Fibroblast of lung (primary cell): ENCODE data around the gene HDC.

ENCODE experiments used
- EZH2 ChIP-seq: IDR thresholded peaks from 2 replicates; pipeline ENCODE4 v1.5.1; 2012; ENCODE audit warnings: low read length, control low read depth, mild to moderate bottlenecking; ENCODE audit errors: missing control alignments
- TF ChIP-seq, protein P1 (sequence below), 2 donors: IDR thresholded peaks in 1 of 2; conservative IDR thresholded peaks in 1 of 2; 1 replicate in 1 of 2; 2 replicates in 1 of 2; pipeline ENCODE4 v1.5.1; 2011 to 2012; ENCODE audit warnings: low read length in 2 of 2, control low read depth in 1 of 2, inconsistent platforms in 1 of 2, low read depth in 1 of 2, mild to moderate bottlenecking in 1 of 2

GRCh38 chr15:50234764-50235163 is 30.8 kb downstream of the HDC start:
- TF ChIP-seq, protein P1, sequence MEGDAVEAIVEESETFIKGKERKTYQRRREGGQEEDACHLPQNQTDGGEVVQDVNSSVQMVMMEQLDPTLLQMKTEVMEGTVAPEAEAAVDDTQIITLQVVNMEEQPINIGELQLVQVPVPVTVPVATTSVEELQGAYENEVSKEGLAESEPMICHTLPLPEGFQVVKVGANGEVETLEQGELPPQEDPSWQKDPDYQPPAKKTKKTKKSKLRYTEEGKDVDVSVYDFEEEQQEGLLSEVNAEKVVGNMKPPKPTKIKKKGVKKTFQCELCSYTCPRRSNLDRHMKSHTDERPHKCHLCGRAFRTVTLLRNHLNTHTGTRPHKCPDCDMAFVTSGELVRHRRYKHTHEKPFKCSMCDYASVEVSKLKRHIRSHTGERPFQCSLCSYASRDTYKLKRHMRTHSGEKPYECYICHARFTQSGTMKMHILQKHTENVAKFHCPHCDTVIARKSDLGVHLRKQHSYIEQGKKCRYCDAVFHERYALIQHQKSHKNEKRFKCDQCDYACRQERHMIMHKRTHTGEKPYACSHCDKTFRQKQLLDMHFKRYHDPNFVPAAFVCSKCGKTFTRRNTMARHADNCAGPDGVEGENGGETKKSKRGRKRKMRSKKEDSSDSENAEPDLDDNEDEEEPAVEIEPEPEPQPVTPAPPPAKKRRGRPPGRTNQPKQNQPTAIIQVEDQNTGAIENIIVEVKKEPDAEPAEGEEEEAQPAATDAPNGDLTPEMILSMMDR (conservative IDR thresholded peaks at IDR 0.05 in 1 of 2, IDR thresholded peaks at IDR 0.05 in 1 of 2; ENCODE audit: low read depth in 1 of 2, low read length in 2 of 2): no peak
- TF ChIP-seq EZH2: no peak
